ENCODE measurements around the gene PHKB.

Gene PHKB

DNA sequence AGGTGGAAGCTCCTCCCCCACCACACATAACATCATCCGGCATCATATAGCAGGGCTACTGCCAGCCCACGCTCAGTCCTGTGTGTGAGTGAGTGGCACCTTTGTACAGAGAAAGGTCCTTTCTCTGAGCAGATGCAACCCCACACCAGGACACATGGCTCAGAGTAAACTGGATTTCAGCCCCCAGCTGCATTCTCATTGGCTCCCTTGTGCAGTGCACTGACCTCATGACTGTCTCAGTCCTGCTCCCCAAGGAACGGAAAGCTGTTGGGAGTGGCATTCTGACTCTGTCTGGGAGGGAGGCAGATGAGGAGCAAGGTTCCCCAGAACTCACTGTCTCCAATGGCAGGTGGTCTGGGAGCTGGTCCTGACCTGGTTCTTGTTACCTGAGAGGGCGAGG is 244.1 kb downstream of the PHKB start:
- TF ChIP-seq FOXP2 (optimal IDR thresholded peaks at IDR 0.05; ENCODE audit: borderline replicate concordance, extremely low read depth, extremely low read length, insufficient read depth), result no peak
- no peak for TF ChIP-seq POLR2AphosphoS5 (IDR thresholded peaks at IDR 0.05; ENCODE audit: low read depth, low read length)
- no peak for TF ChIP-seq REST (IDR thresholded peaks at IDR 0.05; ENCODE audit: insufficient read depth in 1 of 2, low read depth in 2 of 2, low read length in 2 of 2)
- no peak for TF ChIP-seq TAF1 (IDR thresholded peaks at IDR 0.05; ENCODE audit: borderline replicate concordance, insufficient read depth, low read length)
- TF ChIP-seq SIN3A (IDR thresholded peaks at IDR 0.05; ENCODE audit: borderline replicate concordance, insufficient read depth, low read length), result no peak

- TF ChIP-seq POLR2AphosphoS5 (IDR thresholded peaks at IDR 0.05; ENCODE audit: low read depth, low read length), result no peak
- TF ChIP-seq TAF1 (IDR thresholded peaks at IDR 0.05; ENCODE audit: borderline replicate concordance, insufficient read depth, low read length), result no peak
Measured at GRCh38 chr16:47711809-47712208, 250.7 kb downstream of the PHKB start.

- TF ChIP-seq FOXP2 (optimal IDR thresholded peaks at IDR 0.05; ENCODE audit: borderline replicate concordance, extremely low read depth, extremely low read length, insufficient read depth) (no peak), TAF1 (IDR thresholded peaks at IDR 0.05; ENCODE audit: borderline replicate concordance, insufficient read depth, low read length) (no peak), POLR2AphosphoS5 (IDR thresholded peaks at IDR 0.05; ENCODE audit: low read depth, low read length) (no peak), SIN3A (IDR thresholded peaks at IDR 0.05; ENCODE audit: borderline replicate concordance, insufficient read depth, low read length) (no peak), REST (IDR thresholded peaks at IDR 0.05; ENCODE audit: insufficient read depth in 1 of 2, low read depth in 2 of 2, low read length in 2 of 2) (no peak)
Measured at GRCh38 chr16:47712276-47713224, 251.4 kb downstream of the PHKB start.

DNA sequence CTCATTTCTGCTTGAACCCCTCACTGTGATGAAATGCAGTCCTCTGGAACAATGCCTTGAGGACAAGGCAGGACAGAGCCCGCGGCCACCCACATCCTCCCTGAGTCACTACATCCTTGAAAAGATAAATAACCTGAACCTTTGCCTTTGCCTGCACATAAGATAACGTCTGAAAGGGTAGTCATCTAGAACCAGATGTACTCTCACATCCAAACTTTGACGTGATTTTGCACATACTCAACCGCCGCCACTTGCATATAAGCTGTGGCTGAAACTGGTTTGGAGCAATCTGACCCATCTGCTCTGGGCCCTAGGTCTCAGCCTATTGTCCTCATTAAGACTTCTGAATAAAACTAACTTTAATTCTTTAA is 252.1 kb downstream of the PHKB start:
- TF ChIP-seq FOXP2 (optimal IDR thresholded peaks at IDR 0.05; ENCODE audit: borderline replicate concordance, extremely low read depth, extremely low read length, insufficient read depth) (no peak), SIN3A (IDR thresholded peaks at IDR 0.05; ENCODE audit: borderline replicate concordance, insufficient read depth, low read length) (no peak), REST (IDR thresholded peaks at IDR 0.05; ENCODE audit: insufficient read depth in 1 of 2, low read depth in 2 of 2, low read length in 2 of 2) (no peak), TAF1 (IDR thresholded peaks at IDR 0.05; ENCODE audit: borderline replicate concordance, insufficient read depth, low read length) (no peak), POLR2AphosphoS5 (IDR thresholded peaks at IDR 0.05; ENCODE audit: low read depth, low read length) (no peak)

DNA sequence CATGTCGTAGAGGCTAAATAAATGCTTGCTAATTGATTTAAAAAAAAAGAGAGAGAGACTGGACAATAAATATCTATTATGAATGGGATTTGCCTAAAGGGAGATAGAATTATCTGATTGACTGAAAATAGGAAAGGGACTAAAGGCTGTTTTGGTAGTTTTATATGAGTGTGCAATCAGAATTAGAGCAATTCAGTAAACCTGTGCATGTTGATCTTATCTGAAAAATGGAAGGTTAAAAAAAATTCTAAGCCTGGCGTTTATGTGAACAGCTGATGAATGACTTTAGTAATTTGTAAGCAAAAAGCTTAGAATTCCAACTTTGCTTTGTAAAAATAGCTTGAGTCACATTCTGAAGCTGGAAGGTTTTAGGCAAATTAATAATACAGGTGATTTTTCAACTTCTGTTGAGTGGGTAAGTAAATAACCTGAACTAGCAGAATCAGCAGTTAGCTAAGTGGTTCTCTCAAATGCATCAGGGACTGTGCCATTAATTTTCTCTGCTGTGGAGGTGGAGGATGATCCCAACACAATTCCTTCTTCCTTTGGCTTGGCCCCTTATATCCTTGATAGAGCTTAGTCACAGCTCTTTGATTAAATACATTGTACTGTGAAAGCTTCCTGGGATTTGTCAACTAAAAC is 254.4 kb downstream of the PHKB start:
- no peak for TF ChIP-seq TAF1 (IDR thresholded peaks at IDR 0.05; ENCODE audit: borderline replicate concordance, insufficient read depth, low read length)
- no peak for TF ChIP-seq REST (IDR thresholded peaks at IDR 0.05; ENCODE audit: insufficient read depth in 1 of 2, low read depth in 2 of 2, low read length in 2 of 2)
- no peak for TF ChIP-seq FOXP2 (optimal IDR thresholded peaks at IDR 0.05; ENCODE audit: borderline replicate concordance, extremely low read depth, extremely low read length, insufficient read depth)
- no peak for TF ChIP-seq POLR2AphosphoS5 (IDR thresholded peaks at IDR 0.05; ENCODE audit: low read depth, low read length)
- no peak for TF ChIP-seq SIN3A (IDR thresholded peaks at IDR 0.05; ENCODE audit: borderline replicate concordance, insufficient read depth, low read length)

Data from PFSK-1 (cell line).